Measurements from ENCODE around the gene ERVV-1.
"Not testable (repeated sequence)": the region's sequence is repeated elsewhere in the genome, so short reads cannot be mapped to it uniquely, and the experiment has no call there.

The ERVV-1 gene

GRCh38 chr19:53013621-53014020 is at the start of gene ERVV-1:
Gene ERVV-1 (plus strand): TSS chr19:53013921. CDS start chr19:53014091, 170 bp downstream.
- Histone ChIP-seq H3K27ac (ENCODE audit: low read depth in 2 of 2, low read length in 2 of 2) (no peak within 1 kb of the TSS), H3K27me3 (ENCODE audit: control insufficient read depth in 2 of 2, insufficient read depth in 2 of 2, low read length in 2 of 2) (no peaks in the 10 kb centered on the region), H3K9ac (ENCODE audit: low read depth in 1 of 2, low read length in 2 of 2) (no peak within 1 kb of the TSS), H3K9me3 (ENCODE audit: control insufficient read depth in 2 of 2, low read length in 2 of 2) (peaks cover 3 to 4% of the 10 kb centered on the region in 2 donors), H3K4me1 (ENCODE audit: control insufficient read depth in 2 of 2, insufficient read depth in 2 of 2, low read length in 2 of 2) (no peaks in the 10 kb centered on the region), H3K36me3 (ENCODE audit: control insufficient read depth in 2 of 2, insufficient read depth in 2 of 2, low read length in 2 of 2) (no peaks in the 10 kb centered on the region), H3K4me3 (ENCODE audit: low read length in 2 of 2) (no peak within 1 kb of the TSS)

GRCh38 chr19:52967772-52968171 is 45.9 kb upstream of the ERVV-1 start:
- Histone ChIP-seq H3K36me3 (ENCODE audit: control insufficient read depth in 2 of 2, insufficient read depth in 2 of 2, low read length in 2 of 2) (peaks cover 12 to 16% of the 10 kb centered on the region in 2 donors), H3K27me3 (ENCODE audit: control insufficient read depth in 2 of 2, insufficient read depth in 2 of 2, low read length in 2 of 2) (no peaks in the 10 kb centered on the region), H3K4me3 (ENCODE audit: low read length in 2 of 2) (no peak overlapping the region), H3K9ac (ENCODE audit: low read depth in 1 of 2, low read length in 2 of 2) (no peak overlapping the region), H3K9me3 (ENCODE audit: control insufficient read depth in 2 of 2, low read length in 2 of 2) (peaks cover 0 to 15% of the 10 kb centered on the region in 2 donors), H3K4me1 (ENCODE audit: control insufficient read depth in 2 of 2, insufficient read depth in 2 of 2, low read length in 2 of 2) (peaks cover 5 to 7% of the 10 kb centered on the region in 2 donors), H3K27ac (ENCODE audit: low read depth in 2 of 2, low read length in 2 of 2) (no peak overlapping the region)

GRCh38 chr19:52981329-52981728 is 32.4 kb upstream of the ERVV-1 start:
- H3K4me3 ChIP-seq (ENCODE audit: low read length in 2 of 2) = no peak overlapping the region

GRCh38 chr19:52983167-52983566 is 30.6 kb upstream of the ERVV-1 start:
- H3K36me3 ChIP-seq (ENCODE audit: control insufficient read depth in 2 of 2, insufficient read depth in 2 of 2, low read length in 2 of 2) = peaks cover 32 to 39% of the 10 kb centered on the region in 2 donors
- H3K9ac ChIP-seq (ENCODE audit: low read depth in 1 of 2, low read length in 2 of 2); H3K27me3 ChIP-seq (ENCODE audit: control insufficient read depth in 2 of 2, insufficient read depth in 2 of 2, low read length in 2 of 2); H3K27ac ChIP-seq (ENCODE audit: low read depth in 2 of 2, low read length in 2 of 2); H3K4me1 ChIP-seq (ENCODE audit: control insufficient read depth in 2 of 2, insufficient read depth in 2 of 2, low read length in 2 of 2); H3K4me3 ChIP-seq (ENCODE audit: low read length in 2 of 2): not testable (repeated sequence)
- peaks cover 14 to 15% of the 10 kb centered on the region in 2 donors for H3K9me3 ChIP-seq (ENCODE audit: control insufficient read depth in 2 of 2, low read length in 2 of 2)

More at GRCh38 chr19:52981329-52981728, 32.4 kb upstream of the ERVV-1 start:
- H3K4me1 ChIP-seq (ENCODE audit: control insufficient read depth in 2 of 2, insufficient read depth in 2 of 2, low read length in 2 of 2) = no peaks in the 10 kb centered on the region
- H3K27me3 ChIP-seq (ENCODE audit: control insufficient read depth in 2 of 2, insufficient read depth in 2 of 2, low read length in 2 of 2) = no peaks in the 10 kb centered on the region
- no peak overlapping the region for H3K9ac ChIP-seq (ENCODE audit: low read depth in 1 of 2, low read length in 2 of 2)
- H3K9me3 ChIP-seq (ENCODE audit: control insufficient read depth in 2 of 2, low read length in 2 of 2) = peaks cover 8 to 11% of the 10 kb centered on the region in 2 donors
- no peak overlapping the region for H3K27ac ChIP-seq (ENCODE audit: low read depth in 2 of 2, low read length in 2 of 2)
- H3K36me3 ChIP-seq (ENCODE audit: control insufficient read depth in 2 of 2, insufficient read depth in 2 of 2, low read length in 2 of 2) = peaks cover 24 to 26% of the 10 kb centered on the region in 2 donors

- Histone ChIP-seq H3K27me3 (ENCODE audit: control insufficient read depth in 2 of 2, insufficient read depth in 2 of 2, low read length in 2 of 2) (no peaks in the 10 kb centered on the region), H3K4me1 (ENCODE audit: control insufficient read depth in 2 of 2, insufficient read depth in 2 of 2, low read length in 2 of 2) (peaks cover 0 to 6% of the 10 kb centered on the region in 2 donors), H3K9me3 (ENCODE audit: control insufficient read depth in 2 of 2, low read length in 2 of 2) (peaks cover 14 to 15% of the 10 kb centered on the region in 2 donors), H3K27ac (ENCODE audit: low read depth in 2 of 2, low read length in 2 of 2) (no peak overlapping the region), H3K9ac (ENCODE audit: low read depth in 1 of 2, low read length in 2 of 2) (no peak overlapping the region), H3K4me3 (ENCODE audit: low read length in 2 of 2) (no peak overlapping the region), H3K36me3 (ENCODE audit: control insufficient read depth in 2 of 2, insufficient read depth in 2 of 2, low read length in 2 of 2) (peaks cover 20 to 40% of the 10 kb centered on the region in 2 donors)
Observed at GRCh38 chr19:52987221-52987620, 26.5 kb upstream of the ERVV-1 start.

- H3K27ac ChIP-seq (ENCODE audit: low read depth in 2 of 2, low read length in 2 of 2) = no peak overlapping the region
- no peaks in the 10 kb centered on the region for H3K27me3 ChIP-seq (ENCODE audit: control insufficient read depth in 2 of 2, insufficient read depth in 2 of 2, low read length in 2 of 2)
- no peak overlapping the region for H3K4me3 ChIP-seq (ENCODE audit: low read length in 2 of 2)
- no peak overlapping the region for H3K9ac ChIP-seq (ENCODE audit: low read depth in 1 of 2, low read length in 2 of 2)
- H3K9me3 ChIP-seq (ENCODE audit: control insufficient read depth in 2 of 2, low read length in 2 of 2) = peaks cover 14 to 15% of the 10 kb centered on the region in 2 donors
- H3K4me1 ChIP-seq (ENCODE audit: control insufficient read depth in 2 of 2, insufficient read depth in 2 of 2, low read length in 2 of 2) = peaks cover 3 to 11% of the 10 kb centered on the region in 2 donors
- peaks cover 20 to 40% of the 10 kb centered on the region in 2 donors for H3K36me3 ChIP-seq (ENCODE audit: control insufficient read depth in 2 of 2, insufficient read depth in 2 of 2, low read length in 2 of 2)
Observed at GRCh38 chr19:52988506-52988905, 25.2 kb upstream of the ERVV-1 start.

GRCh38 chr19:52990759-52991418 is 22.8 kb upstream of the ERVV-1 start:
- Histone ChIP-seq H3K9ac (ENCODE audit: low read depth in 1 of 2, low read length in 2 of 2) (no peak overlapping the region), H3K27me3 (ENCODE audit: control insufficient read depth in 2 of 2, insufficient read depth in 2 of 2, low read length in 2 of 2) (no peaks in the 10 kb centered on the region), H3K27ac (ENCODE audit: low read depth in 2 of 2, low read length in 2 of 2) (no peak overlapping the region)

GRCh38 chr19:52991484-52991883 is 22.2 kb upstream of the ERVV-1 start:
- peaks cover 5 to 21% of the 10 kb centered on the region in 2 donors for H3K36me3 ChIP-seq (ENCODE audit: control insufficient read depth in 2 of 2, insufficient read depth in 2 of 2, low read length in 2 of 2)
- no peak overlapping the region for H3K27ac ChIP-seq (ENCODE audit: low read depth in 2 of 2, low read length in 2 of 2)
- peaks cover 4 to 5% of the 10 kb centered on the region in 2 donors for H3K9me3 ChIP-seq (ENCODE audit: control insufficient read depth in 2 of 2, low read length in 2 of 2)
- no peak overlapping the region for H3K9ac ChIP-seq (ENCODE audit: low read depth in 1 of 2, low read length in 2 of 2)
- peaks cover 3 to 11% of the 10 kb centered on the region in 2 donors for H3K4me1 ChIP-seq (ENCODE audit: control insufficient read depth in 2 of 2, insufficient read depth in 2 of 2, low read length in 2 of 2)
- H3K27me3 ChIP-seq (ENCODE audit: control insufficient read depth in 2 of 2, insufficient read depth in 2 of 2, low read length in 2 of 2) = no peaks in the 10 kb centered on the region
- no peak overlapping the region for H3K4me3 ChIP-seq (ENCODE audit: low read length in 2 of 2)

More at GRCh38 chr19:52990759-52991418, 22.8 kb upstream of the ERVV-1 start:
- peaks cover 11 to 27% of the 10 kb centered on the region in 2 donors for H3K36me3 ChIP-seq (ENCODE audit: control insufficient read depth in 2 of 2, insufficient read depth in 2 of 2, low read length in 2 of 2)
- peaks cover 3 to 11% of the 10 kb centered on the region in 2 donors for H3K4me1 ChIP-seq (ENCODE audit: control insufficient read depth in 2 of 2, insufficient read depth in 2 of 2, low read length in 2 of 2)
- H3K9me3 ChIP-seq (ENCODE audit: control insufficient read depth in 2 of 2, low read length in 2 of 2) = peaks cover 8 to 9% of the 10 kb centered on the region in 2 donors
- H3K4me3 ChIP-seq (ENCODE audit: low read length in 2 of 2) = no peak overlapping the region

GRCh38 chr19:52992109-52993004 is 21.4 kb upstream of the ERVV-1 start:
- Histone ChIP-seq H3K36me3 (ENCODE audit: control insufficient read depth in 2 of 2, insufficient read depth in 2 of 2, low read length in 2 of 2) (peaks cover 0 to 14% of the 10 kb centered on the region in 2 donors), H3K4me1 (ENCODE audit: control insufficient read depth in 2 of 2, insufficient read depth in 2 of 2, low read length in 2 of 2) (peaks cover 3 to 11% of the 10 kb centered on the region in 2 donors), H3K4me3 (ENCODE audit: low read length in 2 of 2) (peak overlapping the region; percentile 72 to 78), H3K9ac (ENCODE audit: low read depth in 1 of 2, low read length in 2 of 2) (peak overlapping the region; percentile 58 to 83), H3K27me3 (ENCODE audit: control insufficient read depth in 2 of 2, insufficient read depth in 2 of 2, low read length in 2 of 2) (no peaks in the 10 kb centered on the region), H3K27ac (ENCODE audit: low read depth in 2 of 2, low read length in 2 of 2) (peak overlapping the region; percentile 16 to 39), H3K9me3 (ENCODE audit: control insufficient read depth in 2 of 2, low read length in 2 of 2) (no peaks in the 10 kb centered on the region)
